GF-D8 (cell line): ENCODE measurements around the gene PDGFC.

ENCODE experiments used
- DNase-seq: peaks from one replicate; lab custom pipeline; 2025; lab: John Stamatoyannopoulos, UW

PDGFC gene

GRCh38 chr4:156974264-156974663 lies 2.7 kb upstream of the PDGFC start:
- DNase-seq: no peak

GRCh38 chr4:156972379-156973015 lies 898 bp upstream of the PDGFC start:
- DNase-seq: no peak

DNA sequence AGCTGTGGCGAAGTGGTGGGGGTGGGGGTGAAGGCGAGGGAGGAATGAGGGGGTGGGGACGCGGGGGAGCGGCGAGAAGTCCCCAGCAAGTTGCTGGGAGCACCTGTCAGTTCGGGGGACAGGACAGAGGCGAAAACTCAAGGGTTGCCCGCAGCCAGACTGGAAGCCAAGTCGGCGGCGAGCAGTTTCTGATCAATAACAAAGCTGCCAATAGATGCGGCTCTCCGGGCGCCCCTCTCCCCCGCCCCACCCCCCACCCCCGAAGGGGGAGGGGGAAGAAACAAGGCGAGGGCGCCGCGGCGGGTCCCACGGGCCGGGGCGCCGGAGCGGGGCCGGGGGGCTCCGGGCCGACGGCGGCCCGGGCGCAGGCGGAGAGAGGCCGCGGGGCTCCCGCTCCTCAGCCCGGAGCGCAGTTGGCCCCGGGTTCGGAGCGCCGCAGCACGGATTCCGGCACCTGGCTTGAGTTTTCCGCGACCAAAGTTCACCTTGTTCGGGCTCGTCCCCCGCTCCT lies 379 bp downstream of the PDGFC start:
- DNase-seq: no peak

GRCh38 chr4:156970501-156971164 lies 966 bp downstream of the PDGFC start:
- DNase-seq: no peak

DNA sequence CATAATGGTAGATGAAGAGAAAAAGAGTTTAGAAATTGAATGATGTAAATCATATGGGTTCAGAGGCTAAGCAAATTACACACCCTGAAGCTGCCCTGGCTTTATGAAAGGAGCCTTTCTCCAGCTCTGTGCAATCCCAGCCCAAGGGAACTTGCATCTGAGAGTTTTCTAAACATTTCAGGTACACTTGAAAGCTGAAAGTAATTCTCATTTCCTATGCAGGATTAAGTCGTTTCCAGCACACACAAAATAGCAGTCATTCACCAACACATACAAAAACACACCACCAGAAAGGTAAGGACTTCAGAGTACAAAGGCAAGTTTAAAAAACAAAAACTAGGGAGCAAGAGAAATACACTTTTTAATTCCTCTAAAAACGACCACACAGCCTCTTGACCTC lies 1.7 kb downstream of the PDGFC start:
- DNase-seq: no peak

DNA sequence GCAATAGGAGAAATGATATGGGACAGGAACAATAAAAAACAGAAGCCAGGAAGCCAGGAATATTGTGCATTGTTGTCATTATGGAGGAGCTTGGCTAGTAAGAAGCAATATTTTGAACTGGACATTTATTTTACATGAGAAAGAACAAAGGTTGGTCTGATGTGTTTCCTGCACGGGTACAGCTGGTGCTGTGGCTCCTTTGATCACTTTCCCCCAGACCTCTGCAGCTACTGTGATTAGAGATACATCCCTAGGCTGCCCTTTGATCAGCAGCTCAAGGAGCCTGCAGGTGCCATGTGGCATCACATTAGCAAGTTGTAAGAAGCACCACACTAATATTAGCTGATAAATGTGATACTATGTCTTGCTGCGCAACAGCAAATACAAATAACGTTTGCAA lies 2.5 kb downstream of the PDGFC start:
- no peak for DNase-seq

- no peak for DNase-seq
These were observed 3.1 kb downstream of the PDGFC start for GRCh38 chr4:156968479-156968984.

GRCh38 chr4:156966836-156967235 lies 4.8 kb downstream of the PDGFC start:
- DNase-seq: no peak

GRCh38 chr4:156963419-156963818 lies 8.2 kb downstream of the PDGFC start:
- DNase-seq: no peak

DNA sequence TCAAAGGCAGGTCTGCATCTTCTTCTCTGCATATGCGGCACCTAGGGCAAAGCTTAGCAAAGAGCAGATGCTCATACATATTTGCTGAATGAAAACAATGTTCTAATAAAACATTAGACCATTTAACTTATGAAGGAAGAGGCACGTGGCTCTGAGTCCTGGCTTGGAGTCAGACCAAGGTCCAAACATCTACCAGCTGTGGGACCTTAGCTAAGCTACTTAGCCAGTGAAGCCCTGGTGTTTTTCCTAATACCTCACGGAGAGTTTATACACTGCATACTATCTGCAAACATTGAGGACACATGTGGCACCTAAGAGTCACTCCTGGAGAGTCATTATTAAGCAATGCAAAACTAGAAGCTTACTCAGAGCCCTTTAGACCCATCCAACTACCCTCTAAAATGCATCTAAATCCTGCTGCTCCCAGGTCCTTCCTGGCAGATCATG lies 9.0 kb downstream of the PDGFC start:
- DNase-seq: no peak

- no peak for DNase-seq
These were observed 9.6 kb downstream of the PDGFC start for GRCh38 chr4:156962058-156962358.

DNA sequence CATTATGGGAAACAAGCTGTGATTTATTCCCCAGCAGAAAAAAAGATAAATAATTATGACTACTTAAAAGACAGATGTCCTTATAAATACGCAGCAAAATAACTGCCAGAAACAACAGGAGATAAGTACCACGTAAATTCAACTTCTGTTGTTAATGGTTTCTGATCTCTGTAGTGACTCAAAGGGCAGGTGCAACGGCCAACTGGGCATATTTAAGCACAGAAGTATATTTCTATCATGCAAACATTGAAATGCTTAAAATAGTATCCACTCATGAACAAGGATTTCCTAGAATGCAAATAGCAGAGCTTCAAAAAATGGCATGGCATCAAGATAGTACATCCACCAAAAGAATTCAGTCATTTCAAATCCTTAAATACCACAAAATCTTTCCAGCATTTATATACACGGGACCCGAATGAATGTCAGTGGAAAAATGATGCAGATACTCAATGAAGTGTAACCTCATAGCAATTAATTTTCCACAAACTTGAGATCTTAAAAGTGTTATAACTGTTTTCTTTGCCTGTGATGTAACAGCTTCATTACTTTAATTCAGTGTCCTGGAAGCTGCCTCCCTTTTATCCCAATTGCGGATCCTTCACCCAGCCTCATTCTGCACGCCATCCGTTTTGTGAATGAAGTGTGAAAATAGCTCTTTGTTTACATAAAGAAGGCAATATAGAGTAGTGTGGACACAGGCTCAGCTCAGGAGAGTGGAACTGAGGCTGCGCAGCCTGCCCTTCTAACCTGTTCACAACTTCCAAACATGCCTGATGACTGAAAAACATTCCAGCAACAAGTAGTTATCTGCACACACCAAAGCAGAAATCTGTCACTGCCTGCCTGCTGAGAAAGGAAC lies 10.2 kb downstream of the PDGFC start:
- DNase-seq: no peak

GRCh38 chr4:156959298-156959702 lies 12.3 kb downstream of the PDGFC start:
- DNase-seq: no peak

DNA sequence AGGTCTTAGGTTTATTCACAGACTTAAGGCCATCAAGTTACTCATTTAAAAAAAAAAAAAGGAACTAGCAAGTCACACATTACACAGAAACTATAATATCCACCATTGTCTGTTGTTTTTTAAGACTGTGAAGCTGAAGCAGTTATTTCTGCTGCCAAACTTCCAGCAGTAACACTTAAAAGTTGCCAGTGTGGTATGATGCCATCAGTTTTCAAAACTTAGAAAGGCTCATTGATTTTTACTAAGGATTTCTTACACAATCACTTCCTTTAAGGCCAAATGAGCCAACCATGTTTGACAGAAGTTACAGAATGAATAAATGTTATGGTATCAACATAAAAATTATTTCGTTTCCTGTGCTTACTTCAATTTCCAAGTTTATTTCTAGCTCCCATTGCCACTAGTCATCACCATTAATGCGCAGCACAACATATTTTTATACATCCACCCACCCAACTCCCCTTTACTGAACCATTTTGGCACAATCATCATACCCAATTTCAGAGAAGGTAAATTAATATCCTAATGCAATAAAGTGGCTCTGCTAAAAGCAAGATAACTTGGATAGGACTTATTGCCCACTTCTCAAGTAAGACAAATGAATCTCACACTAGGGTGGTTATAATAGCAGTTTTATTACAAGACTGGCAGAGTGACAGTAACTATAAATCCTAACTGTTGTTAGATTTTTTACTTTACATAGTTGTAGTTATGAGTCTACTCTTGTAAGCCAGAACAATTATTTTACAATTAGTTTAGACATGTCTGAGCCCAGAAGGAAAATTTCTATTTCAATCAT lies 13.1 kb downstream of the PDGFC start:
- no peak for DNase-seq

- no peak for DNase-seq
These were observed 14.0 kb downstream of the PDGFC start for GRCh38 chr4:156957556-156957955.

DNA sequence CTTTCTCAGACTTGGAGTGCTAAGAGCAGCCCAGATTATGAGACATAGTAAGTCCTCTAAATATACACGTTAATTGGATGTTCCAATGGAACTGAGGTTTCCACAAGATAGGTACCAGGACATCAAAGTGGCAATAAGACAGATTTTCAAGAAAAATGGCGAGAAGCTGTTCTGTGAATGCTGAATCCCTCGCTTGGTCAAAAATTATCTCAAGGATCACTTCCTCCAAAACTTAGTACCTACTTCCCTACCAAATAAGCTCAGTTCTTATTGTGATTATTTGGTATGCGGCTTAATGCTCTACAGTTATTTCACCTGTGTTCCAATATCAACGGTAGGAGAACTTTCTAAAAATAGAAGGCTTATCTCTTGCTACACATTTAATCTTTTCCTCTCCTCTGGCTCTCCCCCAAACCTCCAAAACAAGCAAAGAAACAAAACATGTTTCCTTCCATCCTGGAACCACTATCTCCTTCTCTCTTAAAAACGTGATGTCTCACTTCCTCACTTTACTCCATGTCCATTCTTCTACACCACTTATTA lies 14.7 kb downstream of the PDGFC start:
- no peak for DNase-seq

DNA sequence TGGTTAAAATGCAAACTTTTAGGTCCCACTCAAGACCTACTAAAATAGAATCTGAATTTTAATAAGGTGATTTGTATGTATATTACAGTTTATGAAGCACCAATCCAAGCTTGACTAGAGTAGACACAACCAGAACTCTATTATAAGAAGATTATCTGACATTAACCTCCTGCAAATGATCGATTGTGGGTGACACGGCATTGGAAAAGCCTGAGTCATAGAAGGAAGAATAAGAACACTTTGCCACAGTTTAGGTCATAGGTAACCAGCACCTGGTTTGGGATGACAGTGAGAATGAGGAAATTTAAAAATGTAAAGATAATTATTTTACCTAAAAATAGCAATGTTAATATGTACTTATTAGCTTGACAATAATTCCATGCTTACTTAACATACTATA lies 15.2 kb downstream of the PDGFC start:
- no peak for DNase-seq

DNA sequence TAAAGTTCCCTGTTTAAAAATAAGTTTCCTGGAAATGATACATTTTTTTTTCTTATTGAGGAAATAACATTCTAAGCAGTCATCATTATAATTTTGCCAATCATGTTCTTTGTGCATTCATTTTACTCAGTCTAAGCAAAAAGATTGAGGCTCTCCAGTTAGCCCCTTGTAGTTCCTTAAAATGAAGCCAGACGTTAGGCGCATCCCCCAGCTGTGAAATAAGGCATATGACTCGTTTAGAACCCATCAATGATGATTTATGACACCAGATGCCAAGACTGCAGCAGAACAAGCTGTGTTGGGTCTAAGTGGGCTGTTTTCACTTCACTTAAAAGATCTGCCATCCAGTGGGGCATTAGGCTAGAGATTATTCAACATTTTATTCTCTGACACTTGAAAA lies 17.0 kb downstream of the PDGFC start:
- no peak for DNase-seq

- DNase-seq: no peak
These were observed 17.6 kb downstream of the PDGFC start for GRCh38 chr4:156953951-156954350.

GRCh38 chr4:156953001-156953400 lies 18.6 kb downstream of the PDGFC start:
- no peak for DNase-seq

DNA sequence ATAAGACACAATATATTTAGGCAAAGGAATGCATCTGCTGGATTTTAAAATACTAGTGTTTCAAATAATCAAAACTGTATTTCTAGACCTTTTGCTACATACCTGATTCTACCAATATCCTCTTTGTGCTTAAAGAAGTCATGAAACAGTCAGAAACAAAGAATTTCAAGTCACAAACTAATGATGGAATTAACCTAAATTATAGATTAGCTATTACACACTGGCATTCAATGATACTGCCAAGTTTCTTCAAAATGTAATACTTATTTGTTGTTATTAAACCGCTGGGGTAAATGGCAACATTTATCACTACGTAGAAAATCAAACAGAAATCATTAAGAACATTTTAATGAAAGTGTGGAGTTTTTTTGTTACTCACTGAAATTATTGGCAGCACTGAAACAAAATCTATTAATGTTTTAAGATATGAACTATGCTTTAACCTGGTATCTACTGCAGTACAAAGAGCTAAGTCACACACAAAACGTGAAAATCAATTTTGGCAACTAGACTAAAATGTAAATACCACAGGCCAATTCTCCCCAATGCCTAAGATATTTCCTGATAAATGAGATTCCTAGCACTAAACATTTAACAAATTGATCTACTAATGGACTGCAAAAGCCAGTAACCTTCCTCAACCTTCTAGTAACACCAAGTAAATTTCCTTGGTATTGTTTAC lies 19.4 kb downstream of the PDGFC start:
- DNase-seq: no peak
